Panc1 (cell line): ENCODE measurements around the gene IDUA. TPM values are rescaled to one million over a fixed set of nuclear protein-coding genes. Genes with fewer than 3 reads are reported as not detected.
A peak's percentile ranks its signal among the peaks of the same experiment; 100 is the strongest.

Experiments used
- ATAC-seq: fragments of 200-7000 bp; cut with Tn5 transposase; 2 replicates; pipeline ENCODE4 v1.9.1; 2020; ENCODE audit warnings: mild to moderate bottlenecking, moderate library complexity
- BruUV-seq: library from RNA; stranded (reverse); fragments of 400-500 nt; replicated peaks from 2 replicates; lab custom pipeline; 2021; lab: Mats Ljungman, UMichigan
- CTCF ChIA-PET: fragments of 300-600 bp; sonication (Branson Sonifier 250); formaldehyde crosslinking; loops from one replicate; lab custom pipeline; 2022; ENCODE audit warnings: antibody characterized with exemption; lab: Charles Lee
- POLR2A ChIA-PET: fragments of 300-600 bp; sonication (Branson Sonifier 250); formaldehyde crosslinking; loops from one replicate; lab custom pipeline; 2022; ENCODE audit warnings: antibody characterized with exemption; lab: Charles Lee
- DNase-seq: peaks from one replicate; pipeline ENCODE4 v3.0.0-alpha.2; 2010; ENCODE audit warnings: low read depth, low spot score
- H3K27ac ChIP-seq: 2 replicates; pipeline ENCODE4 v1.5.1; 2011; ENCODE audit warnings: mild to moderate bottlenecking, low read length, inconsistent platforms
- H3K27me3 ChIP-seq: fragments of 200-500 bp; sonication (Bioruptor generic); 2 replicates; pipeline ENCODE4 v1.6.0; 2014; ENCODE audit warnings: low read length, inconsistent platforms; ENCODE audit not compliant: control insufficient read depth, insufficient read depth
- H3K36me3 ChIP-seq: fragments of 200-500 bp; sonication (Bioruptor generic); 2 replicates; pipeline ENCODE4 v1.5.1; 2014; ENCODE audit warnings: inconsistent platforms, mild to moderate bottlenecking, low read length, moderate library complexity; ENCODE audit not compliant: control insufficient read depth, insufficient read depth
- H3K4me1 ChIP-seq: 2 replicates; pipeline ENCODE4 v1.5.1; 2011; ENCODE audit warnings: inconsistent platforms, mild to moderate bottlenecking, low read length, moderate library complexity; ENCODE audit not compliant: control insufficient read depth, insufficient read depth
- H3K4me3 ChIP-seq, 2 experiments: 2 replicates each; pipeline ENCODE4 v1.5.1; 2011 to 2012; ENCODE audit warnings: low read depth in 2 of 2, low read length in 2 of 2, mild to moderate bottlenecking in 2 of 2, inconsistent platforms in 1 of 2, moderate library complexity in 1 of 2
- H3K9me3 ChIP-seq: fragments of 200-500 bp; sonication (Bioruptor generic); 2 replicates; pipeline ENCODE4 v1.5.1; 2014; ENCODE audit warnings: low read depth, mild to moderate bottlenecking, inconsistent platforms, low read length, moderate library complexity; ENCODE audit not compliant: control insufficient read depth, insufficient read depth
- POLR2AphosphoS5 ChIP-seq: IDR thresholded peaks from 2 replicates; pipeline ENCODE4 v1.6.1; 2012; ENCODE audit warnings: mild to moderate bottlenecking, low read depth, low read length, moderate library complexity
- SIN3A ChIP-seq: IDR thresholded peaks from 2 replicates; pipeline ENCODE4 v1.6.1; 2012; ENCODE audit warnings: low read depth, mild to moderate bottlenecking, low read length, moderate library complexity, borderline replicate concordance; ENCODE audit not compliant: insufficient read depth
- TCF7L2 ChIP-seq: IDR thresholded peaks from 2 replicates; pipeline ENCODE4 v1.6.1; 2011; ENCODE audit warnings: mild to moderate bottlenecking, low read depth, low read length, inconsistent platforms
- in situ Hi-C: cut with HindIII; loops from 2 replicates; pipeline ENCODE4 v1.10.0; 2016; ENCODE audit warnings: low sequenced_read_pairs, low pct_unique_long_range_greater_than_20kb
- intact Hi-C: fragments of 100-400 bp; cut with micrococcal nuclease; formaldehyde crosslinking; loops from one replicate; pipeline ENCODE4 v1.10.0; 2022; ENCODE audit not compliant: unreplicated experiment
- total RNA-seq: library from RNA; stranded (reverse); gene quantifications from one replicate; pipeline ENCODE4 v1.2.1, GENCODE V29; 2021; ENCODE audit not compliant: unreplicated experiment
- TF ChIP-seq, protein P1 (sequence below), 2 experiments: IDR thresholded peaks; 2 replicates each; pipeline ENCODE4 v1.6.1; 2011 to 2012; ENCODE audit warnings: low read depth in 2 of 2, control low read depth in 1 of 2, low read length in 1 of 2, mild to moderate bottlenecking in 1 of 2, moderate library complexity in 1 of 2; ENCODE audit not compliant: insufficient read depth in 1 of 2
- TF ChIP-seq, protein P2 (sequence below): fragments of 450-650 bp; IDR thresholded peaks from 2 replicates; pipeline ENCODE4 v1.5.1; 2017; ENCODE audit warnings: mild to moderate bottlenecking

IDUA gene
- total RNA-seq, 1 experiment from 2014 or later: 30.6 TPM

DNA sequence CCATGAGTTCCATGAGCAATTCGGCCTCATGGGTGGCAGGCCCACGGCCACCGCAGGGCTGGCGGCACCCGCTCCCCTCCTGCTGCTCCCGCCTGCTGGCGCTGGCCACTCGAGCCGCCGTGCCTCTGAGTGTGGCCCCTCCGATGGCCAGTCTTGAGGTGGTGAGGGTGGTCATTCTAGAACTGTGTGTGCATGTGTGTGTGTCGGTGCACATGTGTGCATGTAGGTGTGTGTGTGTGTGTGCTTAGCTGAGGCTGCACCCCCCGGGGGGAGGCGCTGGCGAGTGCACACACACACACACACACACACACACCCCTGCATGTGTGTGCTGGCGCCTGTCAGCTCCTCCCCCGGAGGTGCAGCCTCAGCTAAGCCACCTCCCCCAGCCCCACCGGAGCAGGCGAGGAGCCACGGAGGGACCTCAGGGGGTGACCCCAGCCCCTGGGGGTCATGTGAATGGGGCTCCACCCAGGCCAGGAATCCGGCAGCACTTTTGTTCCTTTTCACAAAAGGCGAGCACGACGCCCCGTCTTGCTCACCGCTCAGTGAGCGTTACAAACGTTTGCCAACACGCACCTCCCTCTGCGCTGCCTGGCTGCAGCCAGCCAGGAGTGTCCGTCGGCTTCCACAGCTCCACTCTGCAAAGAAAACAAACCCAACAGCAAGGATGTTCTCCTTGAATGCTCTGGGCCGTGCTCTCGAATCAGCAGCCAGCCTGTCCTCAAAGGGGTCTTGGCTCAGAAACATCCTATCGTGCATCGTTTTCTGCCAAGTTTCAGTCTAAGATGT is 54.5 kb downstream of the IDUA start:
- no TSS peak for BruUV-seq
- H3K27me3 ChIP-seq: no peaks in the 10 kb centered on the region
- H3K4me1 ChIP-seq: peaks cover 76% of the 10 kb centered on the region
- ChIA-PET CTCF (interaction anchor here (0.6 kb wide), 1 partner anchor 71 kb away, joined by 18 read pairs; no protein-coding TSS in a partner anchor), POLR2A (interaction anchor here (0.5 kb wide), 1 partner anchor 999 kb away, joined by 3 read pairs; no protein-coding TSS in a partner anchor)
- DNase-seq (no peak), ATAC-seq (peak; percentile 27)
- in situ Hi-C loops (no loop called here), intact Hi-C loops (no loop called here)
- TF ChIP-seq SIN3A: no peak
- no peak for TF ChIP-seq POLR2AphosphoS5
- TF ChIP-seq, protein P1, sequence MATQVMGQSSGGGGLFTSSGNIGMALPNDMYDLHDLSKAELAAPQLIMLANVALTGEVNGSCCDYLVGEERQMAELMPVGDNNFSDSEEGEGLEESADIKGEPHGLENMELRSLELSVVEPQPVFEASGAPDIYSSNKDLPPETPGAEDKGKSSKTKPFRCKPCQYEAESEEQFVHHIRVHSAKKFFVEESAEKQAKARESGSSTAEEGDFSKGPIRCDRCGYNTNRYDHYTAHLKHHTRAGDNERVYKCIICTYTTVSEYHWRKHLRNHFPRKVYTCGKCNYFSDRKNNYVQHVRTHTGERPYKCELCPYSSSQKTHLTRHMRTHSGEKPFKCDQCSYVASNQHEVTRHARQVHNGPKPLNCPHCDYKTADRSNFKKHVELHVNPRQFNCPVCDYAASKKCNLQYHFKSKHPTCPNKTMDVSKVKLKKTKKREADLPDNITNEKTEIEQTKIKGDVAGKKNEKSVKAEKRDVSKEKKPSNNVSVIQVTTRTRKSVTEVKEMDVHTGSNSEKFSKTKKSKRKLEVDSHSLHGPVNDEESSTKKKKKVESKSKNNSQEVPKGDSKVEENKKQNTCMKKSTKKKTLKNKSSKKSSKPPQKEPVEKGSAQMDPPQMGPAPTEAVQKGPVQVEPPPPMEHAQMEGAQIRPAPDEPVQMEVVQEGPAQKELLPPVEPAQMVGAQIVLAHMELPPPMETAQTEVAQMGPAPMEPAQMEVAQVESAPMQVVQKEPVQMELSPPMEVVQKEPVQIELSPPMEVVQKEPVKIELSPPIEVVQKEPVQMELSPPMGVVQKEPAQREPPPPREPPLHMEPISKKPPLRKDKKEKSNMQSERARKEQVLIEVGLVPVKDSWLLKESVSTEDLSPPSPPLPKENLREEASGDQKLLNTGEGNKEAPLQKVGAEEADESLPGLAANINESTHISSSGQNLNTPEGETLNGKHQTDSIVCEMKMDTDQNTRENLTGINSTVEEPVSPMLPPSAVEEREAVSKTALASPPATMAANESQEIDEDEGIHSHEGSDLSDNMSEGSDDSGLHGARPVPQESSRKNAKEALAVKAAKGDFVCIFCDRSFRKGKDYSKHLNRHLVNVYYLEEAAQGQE (IDR thresholded peaks at IDR 0.05; ENCODE audit: insufficient read depth in 1 of 2, low read depth in 2 of 2, low read length in 1 of 2): no peak
- TF ChIP-seq TCF7L2: no peak
- TF ChIP-seq, protein P2, sequence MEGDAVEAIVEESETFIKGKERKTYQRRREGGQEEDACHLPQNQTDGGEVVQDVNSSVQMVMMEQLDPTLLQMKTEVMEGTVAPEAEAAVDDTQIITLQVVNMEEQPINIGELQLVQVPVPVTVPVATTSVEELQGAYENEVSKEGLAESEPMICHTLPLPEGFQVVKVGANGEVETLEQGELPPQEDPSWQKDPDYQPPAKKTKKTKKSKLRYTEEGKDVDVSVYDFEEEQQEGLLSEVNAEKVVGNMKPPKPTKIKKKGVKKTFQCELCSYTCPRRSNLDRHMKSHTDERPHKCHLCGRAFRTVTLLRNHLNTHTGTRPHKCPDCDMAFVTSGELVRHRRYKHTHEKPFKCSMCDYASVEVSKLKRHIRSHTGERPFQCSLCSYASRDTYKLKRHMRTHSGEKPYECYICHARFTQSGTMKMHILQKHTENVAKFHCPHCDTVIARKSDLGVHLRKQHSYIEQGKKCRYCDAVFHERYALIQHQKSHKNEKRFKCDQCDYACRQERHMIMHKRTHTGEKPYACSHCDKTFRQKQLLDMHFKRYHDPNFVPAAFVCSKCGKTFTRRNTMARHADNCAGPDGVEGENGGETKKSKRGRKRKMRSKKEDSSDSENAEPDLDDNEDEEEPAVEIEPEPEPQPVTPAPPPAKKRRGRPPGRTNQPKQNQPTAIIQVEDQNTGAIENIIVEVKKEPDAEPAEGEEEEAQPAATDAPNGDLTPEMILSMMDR: no peak
- H3K4me3 ChIP-seq: peak overlapping the region; percentile 7 to 11; a peak in 2 of 4 replicates
- peak overlapping the region; percentile 70; the same call in 1 of the 2 replicates for H3K27ac ChIP-seq
- H3K9me3 ChIP-seq: no peaks in the 10 kb centered on the region
- no peaks in the 10 kb centered on the region for H3K36me3 ChIP-seq

- in situ Hi-C loops: no loop called here
- ATAC-seq (no peak), DNase-seq (no peak)
- no TSS peak for BruUV-seq
- no peaks in the 10 kb centered on the region for H3K27me3 ChIP-seq
- H3K36me3 ChIP-seq: no peaks in the 10 kb centered on the region
- H3K27ac ChIP-seq: peak overlapping the region; percentile 70; the same call in 1 of the 2 replicates
- intact Hi-C loops: no loop called here
- POLR2A ChIA-PET: interaction anchor here (0.5 kb wide), 1 partner anchor 999 kb away, joined by 3 read pairs; no protein-coding TSS in a partner anchor
- no peaks in the 10 kb centered on the region for H3K9me3 ChIP-seq
- CTCF ChIA-PET: no interaction called here
- H3K4me1 ChIP-seq: peaks cover 70% of the 10 kb centered on the region
- H3K4me3 ChIP-seq: peak overlapping the region in 1 of 2 experiments; percentile 7; a peak in 2 of 4 replicates
- no peak for TF ChIP-seq TCF7L2
- no peak for TF ChIP-seq SIN3A
- TF ChIP-seq, protein P1 (IDR thresholded peaks at IDR 0.05; ENCODE audit: insufficient read depth in 1 of 2, low read depth in 2 of 2, low read length in 1 of 2): no peak
- no peak for TF ChIP-seq POLR2AphosphoS5
- TF ChIP-seq, protein P2: no peak
Observed at GRCh38 chr4:1041936-1042330, 55.1 kb downstream of the IDUA start.
